Activated T-helper 17 cell treated with anti-CD3 and anti-CD28 coated beads, Interleukin-2, amount 50 U/mL, for 72 hours (primary cell): Measurements from ENCODE around the gene RNF114. TPM values are rescaled to one million over a fixed set of nuclear protein-coding genes. Genes with fewer than 3 reads are reported as not detected.
"Not testable (repeated sequence)": the region's sequence is repeated elsewhere in the genome, so short reads cannot be mapped to it uniquely, and the experiment has no call there.

Source experiments
- ATAC-seq: fragments of 150-1000 bp; cut with Tn5 transposase; replicated peaks from 2 replicates; pipeline ENCODE4 v1.10.0; 2021; ENCODE audit warnings: mild to moderate bottlenecking, moderate library complexity
- H3K27ac Mint-ChIP-seq: one replicate; pipeline ENCODE4 v1.8.0; 2022; ENCODE audit warnings: mixed read lengths
- H3K27me3 Mint-ChIP-seq: one replicate; pipeline ENCODE4 v1.8.0; 2022; ENCODE audit warnings: mixed read lengths
- H3K36me3 Mint-ChIP-seq: one replicate; pipeline ENCODE4 v1.8.0; 2022; ENCODE audit warnings: low read depth, mild to moderate bottlenecking, mixed read lengths
- H3K4me1 Mint-ChIP-seq: one replicate; pipeline ENCODE4 v1.8.0; 2022; ENCODE audit warnings: mixed read lengths
- H3K4me3 Mint-ChIP-seq: one replicate; pipeline ENCODE4 v1.8.0; 2022; ENCODE audit warnings: mild to moderate bottlenecking, mixed read lengths
- H3K9me3 Mint-ChIP-seq: one replicate; pipeline ENCODE4 v1.8.0; 2022; ENCODE audit warnings: mixed read lengths
- total RNA-seq, 2 donors: library from RNA; stranded (reverse); gene quantifications; one replicate each; pipeline ENCODE4 v1.2.3, GENCODE V29; 2022

The RNF114 gene
- total RNA-seq, 2 donors from 2014 or later = 59.8 to 65.0 TPM

DNA sequence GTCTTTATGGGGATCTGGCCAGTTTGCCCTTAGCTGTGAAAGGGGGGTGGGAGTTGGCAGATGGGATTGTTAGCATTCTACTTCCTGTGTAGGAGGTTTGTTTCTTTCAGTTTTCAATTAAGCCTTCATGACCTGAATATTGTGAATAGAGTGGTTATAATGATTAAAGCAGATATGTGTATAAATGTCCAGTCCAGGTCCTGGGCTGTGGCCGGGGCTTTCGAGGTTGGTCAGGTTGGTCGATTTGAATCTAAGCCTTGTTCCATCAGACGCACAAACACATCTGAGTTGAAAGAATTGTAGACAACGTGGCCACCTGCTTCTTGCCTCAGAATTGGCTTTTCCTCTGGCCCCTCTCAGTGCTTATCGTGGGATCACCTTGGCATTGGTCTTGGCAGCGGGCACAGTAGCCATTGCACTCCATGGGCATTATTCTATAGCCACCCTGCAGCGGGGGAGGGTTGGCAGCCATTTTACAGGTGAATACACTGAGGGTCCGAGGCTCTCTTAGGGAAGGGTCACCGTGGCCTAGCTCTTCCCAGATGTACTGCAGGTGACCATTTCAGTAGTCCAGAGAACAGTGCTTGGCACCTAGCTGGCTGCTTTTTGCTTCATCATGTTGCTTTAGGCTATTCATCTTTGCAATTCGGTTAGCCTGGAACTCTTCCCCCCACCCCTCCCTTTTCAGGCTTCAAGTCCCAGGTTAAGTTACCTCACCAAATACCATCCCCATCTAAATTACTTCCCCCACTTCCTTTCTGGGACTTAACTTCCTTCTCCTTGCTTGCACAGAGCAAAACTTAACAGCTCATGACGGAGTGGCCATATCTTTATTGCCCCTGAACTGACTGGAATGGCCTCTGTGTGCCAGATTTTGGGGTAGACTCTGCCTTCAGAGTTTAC, 1.1 kb downstream of the RNF114 start:
- H3K4me3 Mint-ChIP-seq = peak overlapping the region; percentile 97
- peak; percentile 18 for ATAC-seq
- peaks cover 36% of the 10 kb centered on the region for H3K4me1 Mint-ChIP-seq
- H3K36me3 Mint-ChIP-seq = peaks cover 55% of the 10 kb centered on the region
- H3K27ac Mint-ChIP-seq = peak overlapping the region; percentile 91
- H3K27me3 Mint-ChIP-seq = no peaks in the 10 kb centered on the region
- no peaks in the 10 kb centered on the region for H3K9me3 Mint-ChIP-seq

DNA sequence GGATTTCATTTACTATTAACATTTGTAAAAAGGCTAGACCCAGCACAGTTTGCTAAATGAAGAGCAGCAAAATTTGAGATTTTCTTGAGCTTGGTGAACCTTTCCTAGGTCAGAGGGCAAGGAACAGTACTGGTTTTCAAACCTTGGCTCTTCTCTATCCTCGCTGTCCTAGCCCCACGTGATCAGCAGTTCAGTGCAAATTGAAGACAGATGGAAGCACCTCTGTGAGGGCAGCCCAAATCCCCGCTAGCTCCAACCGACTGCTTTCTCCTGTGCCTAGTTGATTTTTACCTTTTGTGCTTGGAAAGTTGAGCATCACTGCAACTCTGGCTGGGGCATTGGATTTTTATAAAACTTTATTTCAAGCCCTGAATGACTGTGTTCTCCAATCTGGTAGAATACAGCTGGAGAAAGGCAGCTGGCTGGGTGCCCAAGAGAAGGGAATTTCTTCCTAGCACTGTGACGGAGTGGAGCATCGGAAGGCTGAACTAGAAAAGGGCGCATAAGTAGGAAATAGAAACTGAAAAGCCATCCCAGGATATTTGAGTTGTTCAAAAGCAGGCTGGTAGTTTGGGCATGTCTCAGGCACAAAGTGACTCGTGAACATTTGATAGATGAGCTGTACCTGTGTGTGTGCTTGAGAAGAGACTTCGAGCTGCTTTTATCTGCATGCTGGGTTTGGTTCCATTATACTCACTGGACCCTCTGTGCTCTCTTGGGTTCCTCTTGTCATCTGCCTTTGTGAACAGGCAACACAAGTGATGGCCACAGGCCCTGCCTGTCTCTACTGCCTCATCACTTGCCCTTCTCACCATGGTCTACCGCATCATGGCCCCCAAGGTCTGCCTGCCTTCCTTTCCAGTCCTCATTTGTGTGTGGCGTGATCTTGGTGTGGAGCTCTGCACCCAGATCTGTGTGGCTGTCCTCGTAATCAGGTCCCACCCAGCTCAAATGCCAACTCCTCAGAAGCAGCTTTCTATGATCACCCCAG, 2.3 kb downstream of the RNF114 start:
- Mint-ChIP-seq H3K4me3 (peak overlapping the region; percentile 97), H3K27ac (peak overlapping the region; percentile 46), H3K4me1 (peaks cover 36% of the 10 kb centered on the region), H3K36me3 (peaks cover 67% of the 10 kb centered on the region), H3K27me3 (no peaks in the 10 kb centered on the region), H3K9me3 (no peaks in the 10 kb centered on the region)
- no peak for ATAC-seq

DNA sequence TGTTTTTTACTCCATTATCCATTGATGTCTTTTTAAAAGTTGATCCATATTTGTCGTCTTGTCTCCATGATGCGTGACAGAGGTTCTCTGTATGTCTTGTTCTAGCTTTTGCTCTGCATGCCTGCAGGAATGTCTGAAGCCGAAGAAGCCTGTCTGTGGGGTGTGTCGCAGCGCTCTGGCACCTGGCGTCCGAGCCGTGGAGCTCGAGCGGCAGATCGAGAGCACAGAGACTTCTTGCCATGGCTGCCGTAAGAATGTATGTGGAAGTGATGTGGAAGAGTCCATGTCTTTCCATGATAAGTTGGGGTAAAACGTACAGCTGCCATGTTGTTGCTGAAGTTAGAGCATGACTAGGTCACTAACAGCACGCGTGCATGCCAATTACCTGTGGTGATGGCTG, 5.3 kb downstream of the RNF114 start:
- ATAC-seq = no peak
- Mint-ChIP-seq H3K27ac (no peak overlapping the region), H3K9me3 (no peaks in the 10 kb centered on the region), H3K27me3 (no peaks in the 10 kb centered on the region), H3K4me3 (no peak overlapping the region), H3K36me3 (peaks cover 97% of the 10 kb centered on the region), H3K4me1 (peaks cover 39% of the 10 kb centered on the region)

DNA sequence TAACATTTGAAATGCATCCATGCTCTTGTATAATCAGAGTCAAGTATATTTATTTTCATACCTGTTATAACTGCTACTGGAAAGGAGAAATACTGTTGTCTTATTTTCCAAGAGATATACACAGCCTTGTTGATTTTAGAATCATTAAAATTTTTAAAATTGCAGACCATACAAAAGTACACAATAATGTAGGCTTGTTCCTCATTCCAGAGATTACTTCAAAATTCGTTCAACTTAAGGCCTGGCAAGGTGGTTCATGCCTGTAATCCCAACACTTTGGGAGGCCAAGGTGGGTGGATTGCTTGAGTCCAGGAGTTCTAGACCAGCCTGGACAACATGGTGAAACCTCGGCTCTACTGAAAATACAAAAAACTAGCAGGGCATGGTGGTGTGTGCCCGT, 6.1 kb downstream of the RNF114 start:
- Mint-ChIP-seq H3K27me3 (no peaks in the 10 kb centered on the region), H3K9me3 (no peaks in the 10 kb centered on the region), H3K4me1 (peaks cover 35% of the 10 kb centered on the region), H3K4me3 (no peak overlapping the region), H3K36me3 (peaks cover 98% of the 10 kb centered on the region), H3K27ac (no peak overlapping the region)
- no peak for ATAC-seq

DNA sequence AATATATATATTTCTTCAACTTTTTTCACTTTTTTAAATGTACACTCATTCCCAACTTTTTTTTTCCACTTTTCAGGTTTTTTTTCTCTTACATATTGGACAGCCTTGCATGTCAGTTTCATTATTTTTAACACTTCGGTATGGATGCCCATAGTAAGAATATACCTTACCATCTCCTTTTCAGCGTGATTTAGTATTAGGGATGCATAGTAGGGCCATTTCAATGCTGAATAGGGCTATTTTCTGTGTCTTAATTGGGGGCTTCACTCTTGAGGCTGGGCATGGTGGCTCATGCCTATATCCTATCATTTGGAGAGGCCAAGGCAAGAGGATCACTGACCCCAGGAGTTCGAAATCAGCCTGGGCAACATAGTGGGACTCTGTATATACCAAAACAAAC, 6.7 kb downstream of the RNF114 start:
- peaks cover 30% of the 10 kb centered on the region for H3K4me1 Mint-ChIP-seq
- no peak overlapping the region for H3K27ac Mint-ChIP-seq
- H3K9me3 Mint-ChIP-seq = no peaks in the 10 kb centered on the region
- no peaks in the 10 kb centered on the region for H3K27me3 Mint-ChIP-seq
- H3K4me3 Mint-ChIP-seq = no peak overlapping the region
- no peak for ATAC-seq
- peaks cover 99% of the 10 kb centered on the region for H3K36me3 Mint-ChIP-seq

DNA sequence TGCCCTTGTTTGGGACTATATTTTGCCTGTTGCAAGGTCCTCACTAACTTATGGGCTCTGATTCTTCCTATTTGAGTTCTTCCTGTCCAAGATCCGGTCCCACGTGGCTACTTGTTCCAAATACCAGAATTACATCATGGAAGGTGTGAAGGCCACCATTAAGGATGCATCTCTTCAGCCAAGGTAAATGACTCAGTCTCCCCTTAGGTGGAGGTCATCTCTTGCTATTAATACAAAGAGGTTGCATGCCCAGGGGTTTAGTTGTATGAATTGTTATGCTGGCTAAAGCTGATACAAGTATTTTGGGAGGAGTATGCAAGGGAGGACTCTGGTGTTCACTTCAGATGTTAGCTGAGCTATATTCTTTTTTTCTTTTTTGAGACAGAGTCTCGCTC, 9.1 kb downstream of the RNF114 start:
- Mint-ChIP-seq H3K4me3 (no peak overlapping the region), H3K27ac (no peak overlapping the region), H3K9me3 (no peaks in the 10 kb centered on the region), H3K4me1 (peaks cover 19% of the 10 kb centered on the region), H3K36me3 (peaks cover 97% of the 10 kb centered on the region), H3K27me3 (no peaks in the 10 kb centered on the region)
- ATAC-seq = no peak

DNA sequence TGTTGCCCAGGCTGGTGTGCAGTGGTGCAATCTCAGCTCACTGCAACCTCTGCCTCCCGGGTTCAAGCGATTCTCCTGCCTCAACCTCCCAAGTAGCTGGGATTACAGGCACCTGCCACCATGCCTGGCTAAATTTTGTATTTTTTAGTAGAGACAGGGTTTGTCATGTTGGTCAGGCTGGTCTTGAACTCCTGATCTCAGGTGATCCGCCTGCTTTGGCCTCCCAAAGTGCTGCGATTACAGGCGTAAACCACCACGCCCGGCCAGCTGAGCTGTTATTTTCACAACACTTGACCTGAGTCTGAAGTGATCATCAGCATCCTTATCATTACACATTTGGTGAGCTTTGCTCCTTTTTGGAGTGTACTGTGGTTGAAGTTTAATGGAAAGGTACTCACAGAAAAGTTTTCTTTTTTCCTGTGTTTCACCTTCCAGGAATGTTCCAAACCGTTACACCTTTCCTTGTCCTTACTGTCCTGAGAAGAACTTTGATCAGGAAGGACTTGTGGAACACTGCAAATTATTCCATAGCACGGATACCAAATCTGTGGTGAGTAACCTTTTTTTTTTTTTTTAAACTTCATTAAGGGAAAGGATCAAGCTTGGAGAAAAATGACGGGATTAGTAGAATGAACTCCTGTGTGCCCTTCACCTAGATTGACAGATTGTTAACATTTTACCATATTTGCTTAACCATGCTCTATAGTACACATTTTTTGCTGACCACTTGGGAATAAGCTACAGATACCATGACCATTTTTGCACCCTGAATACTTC, 9.7 kb downstream of the RNF114 start:
- no peak overlapping the region for H3K27ac Mint-ChIP-seq
- no peak overlapping the region for H3K4me3 Mint-ChIP-seq
- peaks cover 23% of the 10 kb centered on the region for H3K4me1 Mint-ChIP-seq
- ATAC-seq = no peak
- H3K9me3 Mint-ChIP-seq = no peaks in the 10 kb centered on the region
- peaks cover 98% of the 10 kb centered on the region for H3K36me3 Mint-ChIP-seq
- H3K27me3 Mint-ChIP-seq = no peaks in the 10 kb centered on the region

DNA sequence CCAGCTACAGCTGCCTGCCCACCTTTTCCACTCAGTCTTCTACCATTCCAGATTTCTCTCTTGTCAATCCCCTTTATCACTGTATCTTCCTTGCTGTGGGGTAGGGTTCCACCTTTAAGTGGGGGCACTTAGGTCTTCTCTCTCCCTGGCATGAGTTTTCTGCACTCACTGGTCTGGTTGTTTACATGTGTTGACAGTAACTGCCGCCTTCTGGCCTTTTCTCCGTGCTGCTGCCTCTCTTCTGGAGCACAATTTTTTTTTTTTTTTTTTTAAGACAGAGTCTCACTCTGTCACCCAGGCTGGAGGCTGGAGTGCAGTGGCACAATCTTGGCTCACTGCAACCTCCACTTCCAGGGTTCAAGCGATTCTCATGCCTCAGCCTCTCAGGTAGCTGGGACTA, 12.0 kb downstream of the RNF114 start:
- Mint-ChIP-seq H3K27ac (no peak overlapping the region), H3K9me3 (no peaks in the 10 kb centered on the region), H3K4me3 (no peak overlapping the region), H3K36me3 (peaks cover 98% of the 10 kb centered on the region), H3K27me3 (no peaks in the 10 kb centered on the region), H3K4me1 (peaks cover 21% of the 10 kb centered on the region)
- ATAC-seq = no peak

DNA sequence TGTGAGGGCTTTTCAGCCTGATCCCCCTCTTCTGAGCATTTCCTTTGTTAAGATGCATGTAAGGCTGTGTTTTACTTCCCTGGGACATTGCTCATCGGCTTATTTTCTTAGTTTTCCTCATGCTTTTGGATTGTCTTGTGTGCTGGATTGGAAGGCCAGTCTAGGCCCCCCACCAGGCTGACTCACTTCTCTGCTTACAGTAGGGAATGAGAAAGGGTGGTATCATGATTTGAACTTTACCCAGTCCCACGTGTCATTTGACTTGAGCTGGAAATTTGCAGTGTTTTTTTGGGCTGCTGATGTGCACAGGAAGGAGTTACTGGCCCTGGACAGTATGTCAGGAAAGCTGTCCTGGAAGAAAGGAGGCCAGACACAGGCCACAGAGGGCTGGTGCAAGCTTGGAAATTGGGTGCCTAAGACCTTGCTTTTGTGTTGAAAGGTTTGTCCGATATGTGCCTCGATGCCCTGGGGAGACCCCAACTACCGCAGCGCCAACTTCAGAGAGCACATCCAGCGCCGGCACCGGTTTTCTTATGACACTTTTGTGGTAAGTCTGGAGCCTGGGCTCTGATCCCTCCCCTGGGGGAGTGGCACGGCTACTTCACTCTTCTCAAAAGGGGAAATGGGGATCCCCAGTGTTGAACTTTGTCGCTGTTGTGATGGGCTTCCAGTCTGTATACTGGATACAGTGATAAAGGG, 12.8 kb downstream of the RNF114 start:
- ATAC-seq = no peak
- no peaks in the 10 kb centered on the region for H3K9me3 Mint-ChIP-seq
- peaks cover 21% of the 10 kb centered on the region for H3K4me1 Mint-ChIP-seq
- peak overlapping the region; percentile 19 for H3K27ac Mint-ChIP-seq
- H3K36me3 Mint-ChIP-seq = peaks cover 95% of the 10 kb centered on the region
- H3K4me3 Mint-ChIP-seq = no peak overlapping the region
- H3K27me3 Mint-ChIP-seq = no peaks in the 10 kb centered on the region

DNA sequence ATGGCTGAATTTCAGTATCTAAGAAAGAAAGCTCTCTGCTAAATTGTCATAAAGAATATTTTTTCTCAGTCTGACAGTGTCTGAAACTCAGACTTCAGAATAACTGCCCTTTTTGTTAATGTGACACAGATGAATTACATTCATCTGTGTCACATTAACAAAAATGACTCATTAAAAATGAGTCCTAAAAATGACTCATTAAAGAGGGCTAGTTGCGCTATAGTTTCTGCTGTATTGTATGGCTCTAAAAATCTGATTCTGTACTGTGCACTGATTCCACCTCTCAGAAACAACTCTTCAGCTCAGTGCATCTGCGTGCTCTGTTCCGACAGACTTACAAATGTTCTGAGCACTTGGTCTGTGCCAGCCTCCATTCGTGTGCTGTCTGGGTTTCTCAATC, 15.0 kb downstream of the RNF114 start:
- Mint-ChIP-seq H3K27ac (peak overlapping the region; percentile 70), H3K9me3 (no peaks in the 10 kb centered on the region)
- ATAC-seq = peak; percentile 98

DNA sequence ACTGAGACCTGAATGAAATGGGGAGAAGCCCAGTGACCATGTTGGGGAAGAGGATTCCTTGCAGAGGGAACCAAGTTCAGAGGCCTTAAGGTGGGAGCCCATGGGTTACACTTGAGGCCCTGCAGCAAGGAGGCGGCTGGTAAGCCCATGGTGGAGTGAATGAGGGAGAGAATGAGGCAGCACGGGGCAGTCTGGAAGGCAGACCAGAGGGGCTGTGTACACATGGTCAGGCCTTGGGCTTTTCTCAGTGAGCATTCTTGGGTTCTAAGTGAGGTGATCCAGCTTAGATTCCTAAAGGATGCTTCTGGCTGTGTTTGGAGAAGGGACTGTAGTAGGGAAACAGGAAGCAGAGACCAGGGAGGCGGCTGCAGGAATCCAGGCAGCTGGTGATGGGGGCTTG, 19.0 kb downstream of the RNF114 start:
- Mint-ChIP-seq H3K4me1 (peaks cover 18% of the 10 kb centered on the region), H3K27me3 (no peaks in the 10 kb centered on the region), H3K27ac (no peak overlapping the region), H3K9me3 (no peaks in the 10 kb centered on the region), H3K36me3 (peaks cover 83% of the 10 kb centered on the region), H3K4me3 (no peak overlapping the region)
- no peak for ATAC-seq

More for the DNA sequence above, 15.0 kb downstream of the RNF114 start:
- no peaks in the 10 kb centered on the region for H3K27me3 Mint-ChIP-seq
- peaks cover 17% of the 10 kb centered on the region for H3K4me1 Mint-ChIP-seq
- peaks cover 91% of the 10 kb centered on the region for H3K36me3 Mint-ChIP-seq
- peak overlapping the region; percentile 42 for H3K4me3 Mint-ChIP-seq

DNA sequence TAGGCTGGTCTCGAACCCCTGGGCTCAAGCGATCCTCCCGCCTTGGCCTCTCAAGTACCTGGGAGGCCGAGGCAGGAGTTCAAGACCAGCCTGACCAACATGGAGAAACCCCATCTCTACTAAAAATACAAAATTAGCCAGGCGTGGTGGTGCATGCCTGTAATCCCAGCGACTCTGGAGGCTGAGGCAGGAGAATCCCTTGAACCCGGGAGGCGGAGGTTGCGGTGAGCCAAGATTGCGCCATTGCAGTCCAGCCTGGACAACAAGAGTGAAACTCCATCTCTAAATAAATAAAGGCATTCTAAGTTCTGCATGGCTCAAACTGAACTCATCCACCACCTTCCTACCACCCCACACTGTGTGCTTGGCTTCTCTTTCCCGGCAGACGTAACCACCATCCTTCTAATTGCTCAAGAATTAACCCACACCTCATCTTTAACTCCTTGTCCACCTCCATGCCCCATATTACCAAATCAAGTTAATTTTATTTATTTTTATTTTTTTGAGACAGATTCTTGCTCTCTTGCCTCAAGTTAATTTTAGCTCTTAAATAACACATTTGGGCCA, 19.7 kb downstream of the RNF114 start:
- Mint-ChIP-seq H3K36me3 (peaks cover 76% of the 10 kb centered on the region), H3K4me1 (peaks cover 13% of the 10 kb centered on the region)
- H3K4me3 Mint-ChIP-seq, H3K27ac Mint-ChIP-seq, ATAC-seq, H3K27me3 Mint-ChIP-seq, H3K9me3 Mint-ChIP-seq: not testable (repeated sequence)

DNA sequence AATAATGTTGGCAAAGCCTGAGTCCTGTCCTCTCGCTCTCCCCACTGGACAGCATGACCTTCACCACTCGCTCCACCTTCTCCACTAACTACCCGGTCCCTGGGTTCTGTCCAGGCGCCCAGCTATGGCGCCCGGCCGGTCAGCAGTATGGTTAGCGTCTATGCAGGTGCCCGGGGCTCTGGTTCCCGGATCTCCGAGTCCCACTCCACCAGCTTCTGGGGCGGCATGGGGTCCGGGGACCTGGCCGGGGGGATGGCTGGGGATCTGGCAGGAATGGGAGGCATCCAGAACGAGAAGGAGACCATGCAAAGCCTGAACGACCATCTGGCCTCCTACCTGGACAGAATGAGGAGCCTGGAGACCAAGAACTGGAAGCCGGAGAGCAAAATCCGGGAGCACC, 20.5 kb downstream of the RNF114 start:
- H3K4me1 Mint-ChIP-seq = peaks cover 8% of the 10 kb centered on the region
- no peak overlapping the region for H3K4me3 Mint-ChIP-seq
- H3K9me3 Mint-ChIP-seq = no peaks in the 10 kb centered on the region
- ATAC-seq = no peak
- no peaks in the 10 kb centered on the region for H3K27me3 Mint-ChIP-seq
- peaks cover 68% of the 10 kb centered on the region for H3K36me3 Mint-ChIP-seq
- no peak overlapping the region for H3K27ac Mint-ChIP-seq
